GDM1 (cell line): ENCODE measurements around the gene NT5C3B.
"Not testable (repeated sequence)": the region's sequence is repeated elsewhere in the genome, so short reads cannot be mapped to it uniquely, and the experiment has no call there.

Experiments used
- DNase-seq: peaks from one replicate; lab custom pipeline; 2025; lab: John Stamatoyannopoulos, UW

Gene NT5C3B

GRCh38 chr17:41835800-41836549 lies at the start of gene NT5C3B:
TSS of gene NT5C3B (minus strand) at chr17:41836232. CDS start at chr17:41836193, 39 bp downstream.
- DNase-seq = peak; percentile 42

GRCh38 chr17:41885733-41886132 lies 49.7 kb upstream of the NT5C3B start:
- DNase-seq = no peak

DNA sequence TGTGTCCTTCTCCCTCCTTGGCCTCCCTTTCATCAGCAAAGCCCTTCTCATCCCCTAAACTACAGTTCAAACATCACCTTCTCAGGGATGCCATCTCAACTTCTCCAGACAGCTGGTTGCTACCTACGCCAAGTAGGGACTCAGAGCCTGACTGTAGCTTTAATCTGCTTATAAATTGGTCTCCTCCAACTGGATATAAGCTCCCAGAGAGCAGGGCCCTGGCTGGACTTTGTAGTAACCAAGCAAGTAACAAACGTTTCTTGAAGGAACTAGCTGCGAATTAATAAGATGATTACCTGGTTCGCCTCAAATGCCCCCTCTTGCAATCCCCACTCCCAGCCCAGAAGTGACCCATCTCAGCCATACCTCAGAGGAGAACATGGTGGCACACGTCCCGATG lies 46.7 kb upstream of the NT5C3B start:
- no peak for DNase-seq

DNA sequence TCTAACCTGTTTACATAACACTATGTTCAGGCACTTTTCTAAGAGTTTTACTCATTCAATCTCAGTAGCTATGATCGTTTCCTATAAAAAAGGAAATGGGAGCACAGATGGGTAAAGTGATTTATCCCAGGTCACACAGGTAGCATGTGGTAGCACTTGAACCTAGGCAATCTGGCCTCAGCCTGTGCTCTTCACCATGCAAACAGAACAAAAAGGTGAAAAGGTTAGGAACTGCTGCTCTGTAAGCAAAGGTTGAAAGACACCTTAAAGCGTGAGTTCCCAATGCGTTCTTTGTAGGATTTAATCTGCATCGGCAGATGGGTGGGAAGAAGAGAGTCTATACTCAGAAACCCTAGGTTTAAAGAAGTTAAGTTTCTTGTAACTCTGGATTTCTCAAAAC lies 44.1 kb upstream of the NT5C3B start:
- no peak for DNase-seq

DNA sequence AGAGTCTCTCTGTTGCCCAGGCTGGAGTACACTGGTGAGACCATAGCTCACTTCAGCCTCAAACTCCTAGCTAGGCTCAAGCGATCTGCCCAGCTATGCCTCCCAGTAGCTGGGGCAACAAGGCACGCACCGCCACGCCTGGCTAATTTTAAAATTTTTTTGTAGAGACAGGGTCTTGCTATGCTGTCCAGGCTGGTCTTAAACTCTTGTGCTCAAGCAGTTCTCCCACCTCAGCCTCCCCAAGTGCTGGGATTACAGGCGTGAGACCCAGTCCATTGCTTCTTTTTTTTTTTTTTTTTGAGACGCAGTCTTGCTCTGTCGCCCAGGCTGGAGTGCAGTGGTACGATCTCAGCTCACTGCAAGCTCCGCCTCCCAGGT lies 38.2 kb upstream of the NT5C3B start:
- not testable (repeated sequence) for DNase-seq

DNA sequence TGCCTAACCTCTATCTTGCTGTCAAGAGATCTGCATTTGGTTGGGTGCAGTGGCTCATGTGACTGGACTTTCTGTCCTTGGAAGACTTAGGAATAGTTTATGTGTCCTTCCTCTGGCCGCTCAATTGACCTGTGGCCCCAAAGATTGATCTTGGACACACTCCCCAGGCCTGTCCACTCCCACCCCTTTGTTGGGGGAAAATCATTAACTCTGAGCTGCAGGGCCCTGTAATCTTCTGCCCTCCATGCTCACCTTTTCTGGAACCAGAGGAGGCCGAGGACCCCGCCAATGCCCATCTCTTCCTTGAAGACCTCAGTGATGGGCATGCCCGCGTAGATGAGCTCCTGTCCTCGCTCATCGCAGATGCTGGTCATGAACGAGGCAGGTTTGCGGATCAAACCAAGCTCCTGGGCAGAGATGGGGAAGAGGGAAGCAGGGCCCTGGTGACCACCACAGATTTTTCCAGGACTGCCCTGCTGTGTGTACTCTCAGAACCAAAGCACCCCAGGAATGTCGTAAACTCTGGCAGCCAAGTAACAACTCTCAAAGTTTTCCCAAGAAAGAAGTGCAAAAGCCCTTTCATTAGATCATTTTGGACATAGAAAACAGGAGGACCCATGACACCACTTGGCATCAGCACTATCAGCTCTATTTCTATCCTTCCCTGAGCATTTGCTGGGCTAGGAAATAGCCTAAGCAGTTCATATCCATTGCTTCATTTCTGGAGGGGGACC lies 37.7 kb upstream of the NT5C3B start:
- no peak for DNase-seq

- no peak for DNase-seq
These were observed 35.8 kb upstream of the NT5C3B start for GRCh38 chr17:41871789-41872188.

GRCh38 chr17:41870627-41871026 lies 34.6 kb upstream of the NT5C3B start:
- no peak for DNase-seq

DNA sequence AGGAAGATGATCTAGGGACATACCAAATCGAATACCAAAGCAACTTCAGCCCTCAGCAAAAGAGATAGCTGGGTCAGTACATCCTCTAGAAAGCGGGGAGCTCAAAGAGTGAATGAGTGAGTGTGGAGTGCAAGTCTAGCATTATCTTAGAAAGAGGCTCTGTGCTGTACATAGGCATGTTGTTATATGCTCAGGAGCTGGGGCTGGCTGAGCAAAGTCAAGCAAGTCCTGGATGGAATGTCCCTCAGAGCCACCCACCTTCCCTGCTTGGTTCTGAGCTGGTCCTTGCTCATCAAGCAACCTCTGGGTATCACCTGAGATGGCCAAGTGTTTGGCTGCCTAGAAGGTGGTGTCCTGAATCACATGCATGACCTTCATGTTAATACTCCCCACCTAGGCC lies 34.1 kb upstream of the NT5C3B start:
- no peak for DNase-seq

DNA sequence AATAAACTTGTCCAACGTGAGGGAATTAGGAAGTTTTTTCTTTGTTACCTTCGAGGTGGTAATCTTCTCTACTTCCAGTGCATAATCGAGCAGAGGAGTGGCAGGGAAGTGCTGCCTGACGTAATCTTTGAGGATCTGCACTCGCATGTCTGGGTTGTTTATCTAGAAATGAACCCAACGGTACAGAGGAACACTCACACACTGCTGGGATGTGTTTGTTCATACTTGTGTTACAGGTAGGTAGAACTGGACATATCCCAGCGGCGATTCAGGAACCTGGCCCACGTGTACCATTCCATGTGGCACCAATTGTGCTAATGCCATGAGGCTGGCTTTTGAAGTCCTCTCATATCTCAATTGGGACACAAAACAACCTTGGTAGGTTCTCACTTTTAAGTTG lies 33.4 kb upstream of the NT5C3B start:
- DNase-seq = no peak

DNA sequence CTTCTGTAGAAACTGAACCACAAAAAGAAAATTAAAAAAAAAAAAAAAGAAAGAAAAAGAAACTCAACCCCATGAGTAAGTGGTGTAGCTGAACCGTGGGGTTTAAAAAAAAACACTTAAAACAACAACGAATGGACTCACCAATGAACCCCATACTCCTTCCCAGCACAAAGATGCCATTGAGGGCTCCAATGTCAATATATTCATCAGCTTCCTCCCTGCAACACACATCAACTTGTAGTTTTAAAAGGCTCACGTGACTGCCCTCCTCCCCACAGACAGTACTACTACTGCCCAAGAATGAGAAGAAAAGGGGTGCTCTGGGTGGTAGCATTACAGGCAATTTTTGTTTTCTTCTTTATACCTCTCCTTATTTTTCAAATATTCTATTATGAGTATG lies 32.5 kb upstream of the NT5C3B start:
- no peak for DNase-seq

DNA sequence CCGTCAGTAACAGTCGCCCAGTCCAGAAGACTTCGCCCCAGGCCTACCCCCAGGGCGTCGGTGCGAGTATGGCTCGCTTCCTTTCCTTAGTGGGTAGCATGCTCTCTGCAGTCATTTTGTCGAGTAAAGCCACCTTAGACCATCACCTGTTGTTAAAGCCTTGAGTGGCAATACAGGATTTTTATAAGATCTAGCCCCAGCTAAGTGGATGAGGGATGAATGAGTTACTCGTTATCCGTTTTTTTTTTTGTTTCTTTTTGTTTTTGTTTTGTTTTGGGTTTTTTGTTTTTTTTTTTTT lies 29.5 kb upstream of the NT5C3B start:
- no peak for DNase-seq

GRCh38 chr17:41864836-41865595 lies 29.0 kb upstream of the NT5C3B start, which contains the start of gene KLHL11:
TSS of gene KLHL11 (minus strand) at chr17:41865423. CDS start at chr17:41865370, 53 bp downstream.
- DNase-seq = peak; percentile 85

- DNase-seq = no peak
These were observed 28.4 kb upstream of the NT5C3B start for GRCh38 chr17:41864498-41864835.

- no peak for DNase-seq
These were observed 27.2 kb upstream of the NT5C3B start for GRCh38 chr17:41863074-41863848.

- no peak for DNase-seq
These were observed 24.4 kb upstream of the NT5C3B start for GRCh38 chr17:41860254-41860931.

DNA sequence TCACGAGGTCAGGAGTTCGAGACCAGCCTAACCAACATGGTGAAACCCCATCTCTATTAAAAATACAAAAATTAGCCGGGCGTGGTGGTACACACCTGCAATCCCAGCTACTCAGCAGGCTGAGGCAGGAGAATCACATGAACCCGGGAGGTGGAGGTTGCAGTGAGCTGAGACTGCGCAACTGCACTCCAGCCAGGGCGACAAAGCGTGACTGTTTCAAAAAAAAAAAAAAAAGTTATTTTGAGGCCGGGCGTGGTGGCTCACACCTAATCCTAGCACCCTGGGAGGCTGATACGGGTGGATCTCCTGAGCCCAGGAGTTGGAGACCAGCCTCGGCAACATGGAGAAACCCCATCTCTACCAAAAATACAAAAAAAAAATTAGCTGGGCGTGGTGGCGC lies 15.3 kb upstream of the NT5C3B start:
- not testable (repeated sequence) for DNase-seq

DNA sequence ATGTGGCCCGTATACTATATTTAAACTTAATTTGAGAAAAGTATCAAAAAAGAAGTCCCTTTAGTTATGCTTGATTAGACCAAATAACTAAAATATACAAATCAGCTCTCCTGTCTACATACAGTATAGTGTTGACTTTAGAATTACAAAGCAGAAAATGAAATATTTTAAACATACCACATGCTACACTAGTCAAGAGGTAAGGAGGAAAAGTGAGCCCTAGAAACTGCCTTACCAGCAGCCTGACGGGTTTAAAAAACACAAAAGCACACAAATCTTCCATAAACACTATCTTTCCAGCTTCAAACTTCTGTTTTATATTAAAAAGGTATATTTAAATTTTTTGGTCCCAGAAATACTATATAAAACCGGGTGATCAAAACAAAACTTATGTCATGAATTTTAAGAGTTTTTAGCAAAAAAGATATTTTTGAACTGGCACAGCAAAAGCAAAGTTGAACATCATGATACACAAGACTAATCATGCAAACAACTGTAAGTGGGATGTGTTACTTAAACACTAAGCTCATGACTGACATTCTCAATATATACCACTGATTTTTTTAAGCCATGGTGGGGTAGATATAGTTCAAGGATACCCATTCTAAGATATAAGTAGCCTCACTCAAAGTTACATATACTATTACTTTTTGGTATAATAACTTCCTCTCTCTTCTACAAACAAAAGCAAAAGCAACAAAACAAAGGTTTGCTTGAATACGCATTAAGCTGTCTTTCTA lies 13.4 kb upstream of the NT5C3B start:
- no peak for DNase-seq

DNA sequence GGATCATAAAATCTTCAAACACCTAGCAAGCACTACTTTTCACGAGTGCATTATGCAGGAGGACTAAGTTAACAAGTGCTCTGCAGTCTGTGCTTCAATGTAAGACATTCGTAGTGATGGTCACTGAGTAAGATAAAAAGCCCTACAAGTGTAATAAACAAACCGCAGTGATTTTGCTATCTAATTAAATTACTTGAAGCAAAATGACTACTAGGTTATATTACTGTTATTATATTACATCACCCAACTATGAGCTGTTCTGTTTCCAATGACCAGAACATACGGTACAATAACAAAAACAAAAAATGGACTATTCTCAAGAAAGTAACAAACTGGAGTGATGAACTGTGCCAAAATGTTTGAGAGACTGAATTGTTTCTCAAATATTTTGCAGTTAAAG lies 12.8 kb upstream of the NT5C3B start:
- DNase-seq = no peak

- no peak for DNase-seq
These were observed 8.9 kb upstream of the NT5C3B start for GRCh38 chr17:41844971-41845370.

- DNase-seq = not testable (repeated sequence)
These were observed 4.7 kb upstream of the NT5C3B start for GRCh38 chr17:41840781-41841180.
